SU-DHL-6 (cell line): Measurements from ENCODE around the gene CAMK1D.

Source experiments
- H2AFZ ChIP-seq: fragments of 200-600 bp; sonication (generic); 2 replicates; pipeline ENCODE4 v1.6.1; 2014; ENCODE audit warnings: low read depth, mild to moderate bottlenecking, moderate library complexity, mixed read lengths, antibody characterized with exemption, low read length; ENCODE audit not compliant: severe bottlenecking
- H3F3A ChIP-seq: fragments of 200-600 bp; shearing (Covaris generic); 2 replicates; pipeline ENCODE4 v1.6.0; 2016; ENCODE audit warnings: antibody characterized with exemption, mild to moderate bottlenecking; ENCODE audit not compliant: insufficient read depth
- H3K27ac ChIP-seq: fragments of 200-600 bp; sonication (generic); 2 replicates; pipeline ENCODE4 v1.5.1; 2016; ENCODE audit warnings: low read depth, mild to moderate bottlenecking, low read length, moderate library complexity, mixed read lengths
- H3K27me3 ChIP-seq: fragments of 200-600 bp; sonication (generic), shearing (Covaris generic); 2 replicates; pipeline ENCODE4 v1.6.0; 2014; ENCODE audit warnings: mild to moderate bottlenecking, low read length
- H3K36me3 ChIP-seq: fragments of 200-600 bp; sonication (generic); 2 replicates; pipeline ENCODE4 v1.6.1; 2014; ENCODE audit warnings: mild to moderate bottlenecking, low read length, mixed read lengths
- H3K4me2 ChIP-seq: fragments of 300-600, 200-600 bp; shearing (Covaris generic), sonication (generic); 2 replicates; pipeline ENCODE4 v1.6.0; 2014; ENCODE audit warnings: low read length, low read depth, mild to moderate bottlenecking; ENCODE audit not compliant: poor library complexity, severe bottlenecking
- H3K4me3 ChIP-seq: fragments of 200-600 bp; sonication (generic); 2 replicates; pipeline ENCODE4 v1.5.1; 2014; ENCODE audit warnings: antibody characterized with exemption, low read length, mild to moderate bottlenecking, mixed read lengths; ENCODE audit not compliant: insufficient read depth, poor library complexity, severe bottlenecking
- H3K79me2 ChIP-seq: fragments of 200-600 bp; sonication (generic); 2 replicates; pipeline ENCODE4 v1.6.1; 2014; ENCODE audit warnings: mild to moderate bottlenecking, low read length, moderate library complexity; ENCODE audit not compliant: insufficient read depth
- H3K9ac ChIP-seq: fragments of 200-600 bp; sonication (generic); 2 replicates; pipeline ENCODE4 v1.7.0; 2014; ENCODE audit warnings: mild to moderate bottlenecking, low read length
- H3K9me2 ChIP-seq: fragments of 200-600 bp; sonication (generic); replicated peaks from 2 replicates; pipeline ENCODE4 v1.6.1; 2014; ENCODE audit warnings: low read length; ENCODE audit not compliant: insufficient read depth
- H3K9me3 ChIP-seq: fragments of 200-600 bp; sonication (generic); 2 replicates; pipeline ENCODE4 v1.6.1; 2014; ENCODE audit warnings: low read length, mixed read lengths; ENCODE audit not compliant: insufficient read depth
- H4K20me1 ChIP-seq: fragments of 200-600 bp; sonication (generic); 2 replicates; pipeline ENCODE4 v1.6.1; 2014; ENCODE audit warnings: low read depth, mild to moderate bottlenecking, antibody characterized with exemption, low read length, moderate library complexity, mixed read lengths
- CTCF ChIP-seq: fragments of 200-600 bp; sonication (generic); IDR thresholded peaks from one replicate; pipeline ENCODE4 v1.5.1; 2017; ENCODE audit warnings: antibody characterized with exemption, mild to moderate bottlenecking, low read length, moderate library complexity; ENCODE audit not compliant: insufficient read depth, poor library complexity, severe bottlenecking
- EZH2phosphoT487 ChIP-seq: fragments of 200-600 bp; sonication (generic), shearing (Covaris generic); conservative IDR thresholded peaks from 2 replicates; pipeline ENCODE4 v1.6.1; 2018; ENCODE audit warnings: mild to moderate bottlenecking, antibody characterized with exemption, low read length, moderate library complexity, mixed read lengths

CAMK1D gene

GRCh38 chr10:12396093-12396492 is 46.7 kb downstream of the CAMK1D start:
- Histone ChIP-seq H4K20me1 (0 out of 2 replicates have a peak, but pooled peaks cover 4% of the 10 kb centered on the region), H3K79me2 (peaks cover 95% of the 10 kb centered on the region), H3K27ac (peak overlapping the region; percentile 56), H2AFZ (no peak overlapping the region), H3K9me2 (no peaks in the 10 kb centered on the region), H3K9me3 (no peaks in the 10 kb centered on the region), H3K4me3 (no peak overlapping the region), H3K36me3 (no peaks in the 10 kb centered on the region), H3K9ac (peak overlapping the region; percentile 28), H3K4me2 (peak overlapping the region; percentile 48), H3F3A (peaks cover 7% of the 10 kb centered on the region), H3K27me3 (no peaks in the 10 kb centered on the region)
- no peak for TF ChIP-seq EZH2phosphoT487
- no peak for TF ChIP-seq CTCF

- H3K4me3 ChIP-seq: no peak overlapping the region
- H3K36me3 ChIP-seq: no peaks in the 10 kb centered on the region
- no peaks in the 10 kb centered on the region for H3K9me2 ChIP-seq
- H2AFZ ChIP-seq: no peak overlapping the region
- no peak for TF ChIP-seq CTCF
- no peak for TF ChIP-seq EZH2phosphoT487
- peak overlapping the region; percentile 28 for H3K9ac ChIP-seq
- peak overlapping the region; percentile 56 for H3K27ac ChIP-seq
- H3K9me3 ChIP-seq: no peaks in the 10 kb centered on the region
- peaks cover 7% of the 10 kb centered on the region; the same call in 1 of the 2 replicates for H4K20me1 ChIP-seq
- peaks cover 94% of the 10 kb centered on the region for H3K79me2 ChIP-seq
- peaks cover 7% of the 10 kb centered on the region for H3F3A ChIP-seq
- H3K4me2 ChIP-seq: peak overlapping the region; percentile 48
- no peaks in the 10 kb centered on the region for H3K27me3 ChIP-seq
Measured at GRCh38 chr10:12396567-12396966, 47.2 kb downstream of the CAMK1D start.

- peaks cover 7% of the 10 kb centered on the region; the same call in 1 of the 2 replicates for H4K20me1 ChIP-seq
- TF ChIP-seq EZH2phosphoT487: no peak
- no peak for TF ChIP-seq CTCF
- H3K36me3 ChIP-seq: no peaks in the 10 kb centered on the region
- peaks cover 7% of the 10 kb centered on the region for H3F3A ChIP-seq
- peak overlapping the region; percentile 28 for H3K9ac ChIP-seq
- H3K4me3 ChIP-seq: no peak overlapping the region
- H3K9me3 ChIP-seq: no peaks in the 10 kb centered on the region
- peak overlapping the region; percentile 56 for H3K27ac ChIP-seq
- no peaks in the 10 kb centered on the region for H3K27me3 ChIP-seq
- H3K79me2 ChIP-seq: peaks cover 94% of the 10 kb centered on the region
- H2AFZ ChIP-seq: no peak overlapping the region
- peak overlapping the region; percentile 48 for H3K4me2 ChIP-seq
- H3K9me2 ChIP-seq: no peaks in the 10 kb centered on the region
Measured at GRCh38 chr10:12397147-12397896, 48.0 kb downstream of the CAMK1D start.
